ENCODE results near the gene SKIC8.

Gene SKIC8

GRCh38 chr15:78301828-78302227 is 2.4 kb upstream of the SKIC8 start:
- no peak overlapping the region for H3K9ac ChIP-seq (ENCODE audit: low read length)
- no peak for DNase-seq
- peaks cover 3% of the 10 kb centered on the region for H3K79me1 ChIP-seq (ENCODE audit: low read length)
- peaks cover 3% of the 10 kb centered on the region for H3K27me3 ChIP-seq (ENCODE audit: insufficient read depth, low read length)
- H2AK5ac ChIP-seq (ENCODE audit: low read length), result no peak overlapping the region
- H3K9me3 ChIP-seq (ENCODE audit: insufficient read depth, low read depth, low read length), result peaks cover 5% of the 10 kb centered on the region
- H2BK120ac ChIP-seq (ENCODE audit: insufficient read depth, low read length, poor library complexity), result no peak overlapping the region
- H2BK12ac ChIP-seq (ENCODE audit: low read length), result no peak overlapping the region
- H4K91ac ChIP-seq (ENCODE audit: low read depth, low read length), result no peak overlapping the region
- H3K79me2 ChIP-seq (ENCODE audit: control insufficient read depth, insufficient read depth, low read length, poor library complexity), result peaks cover 4% of the 10 kb centered on the region
- H4K12ac ChIP-seq (ENCODE audit: low read depth, low read length), result no peak overlapping the region
- no peak overlapping the region for H3K4me2 ChIP-seq (ENCODE audit: low read length)
- no peak overlapping the region for H3K27ac ChIP-seq (ENCODE audit: low read depth, low read length)
- no peak overlapping the region for H3K14ac ChIP-seq (ENCODE audit: low read length)
- no CpG with 5 or more reads among the region's 3 CpGs for WGBS (ENCODE audit: extremely low coverage, insufficient coverage, insufficient read length)
- peaks cover 3 to 4% of the 10 kb centered on the region in 2 experiments for H3K4me1 ChIP-seq (ENCODE audit: control insufficient read depth in 1 of 2, insufficient read depth in 2 of 2, low read length in 2 of 2)
- H3K23ac ChIP-seq (ENCODE audit: low read length), result no peak overlapping the region
- no peak overlapping the region for H3K4ac ChIP-seq (ENCODE audit: low read depth, low read length)
- H3K18ac ChIP-seq (ENCODE audit: low read length), result no peak overlapping the region
- no peak overlapping the region for H2BK5ac ChIP-seq (ENCODE audit: low read depth, low read length, poor library complexity)
- no peak overlapping the region for H3K4me3 ChIP-seq (ENCODE audit: low read depth, low read length)
- H4K8ac ChIP-seq (ENCODE audit: low read depth, low read length), result no peak overlapping the region
- H3K36me3 ChIP-seq (ENCODE audit: control insufficient read depth in 1 of 2, insufficient read depth in 2 of 2, low read length in 2 of 2), result no peaks in the 10 kb centered on the region
- H2AFZ ChIP-seq (ENCODE audit: insufficient read depth, low read length, poor library complexity), result no peak overlapping the region

DNA sequence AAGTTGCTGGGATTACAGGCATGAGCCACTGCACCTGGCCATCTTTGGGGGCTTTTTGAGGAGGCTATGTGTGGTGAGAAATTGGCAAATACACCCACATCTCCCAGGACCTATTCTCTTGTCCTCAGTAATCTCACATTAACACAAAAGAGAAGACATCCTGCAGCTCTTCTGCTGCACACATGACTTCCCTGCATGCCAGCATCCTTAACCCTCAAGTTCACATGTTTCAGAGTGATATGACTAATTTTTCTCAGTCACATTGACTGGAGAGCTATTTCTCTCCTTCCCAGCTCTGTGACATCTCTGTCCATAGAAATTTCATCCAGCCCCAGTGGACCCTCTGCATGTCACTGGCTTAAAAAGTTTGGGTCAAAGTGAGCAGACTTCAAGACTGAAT is 1.9 kb upstream of the SKIC8 start:
- H4K12ac ChIP-seq (ENCODE audit: low read depth, low read length), result no peak overlapping the region
- H3K18ac ChIP-seq (ENCODE audit: low read length), result no peak overlapping the region
- H3K9ac ChIP-seq (ENCODE audit: low read length), result no peak overlapping the region
- no peak overlapping the region for H2BK5ac ChIP-seq (ENCODE audit: low read depth, low read length, poor library complexity)
- no peaks in the 10 kb centered on the region for H3K36me3 ChIP-seq (ENCODE audit: control insufficient read depth in 1 of 2, insufficient read depth in 2 of 2, low read length in 2 of 2)
- peaks cover 5% of the 10 kb centered on the region for H3K9me3 ChIP-seq (ENCODE audit: insufficient read depth, low read depth, low read length)
- no peak overlapping the region for H3K4me2 ChIP-seq (ENCODE audit: low read length)
- H3K4me1 ChIP-seq (ENCODE audit: control insufficient read depth in 1 of 2, insufficient read depth in 2 of 2, low read length in 2 of 2), result peaks cover 3 to 4% of the 10 kb centered on the region in 2 experiments
- H3K27me3 ChIP-seq (ENCODE audit: insufficient read depth, low read length), result peaks cover 3% of the 10 kb centered on the region
- no peak overlapping the region for H2BK12ac ChIP-seq (ENCODE audit: low read length)
- no peak overlapping the region for H2AK5ac ChIP-seq (ENCODE audit: low read length)
- no peak overlapping the region for H3K23ac ChIP-seq (ENCODE audit: low read length)
- no peak overlapping the region for H4K91ac ChIP-seq (ENCODE audit: low read depth, low read length)
- H4K8ac ChIP-seq (ENCODE audit: low read depth, low read length), result no peak overlapping the region
- no peak overlapping the region for H2BK120ac ChIP-seq (ENCODE audit: insufficient read depth, low read length, poor library complexity)
- no peak overlapping the region for H3K4me3 ChIP-seq (ENCODE audit: low read depth, low read length)
- no peak overlapping the region for H3K27ac ChIP-seq (ENCODE audit: low read depth, low read length)
- H3K79me1 ChIP-seq (ENCODE audit: low read length), result peaks cover 3% of the 10 kb centered on the region
- H3K4ac ChIP-seq (ENCODE audit: low read depth, low read length), result no peak overlapping the region
- no peak overlapping the region for H2AFZ ChIP-seq (ENCODE audit: insufficient read depth, low read length, poor library complexity)
- no peak overlapping the region for H3K14ac ChIP-seq (ENCODE audit: low read length)
- DNase-seq, result no peak
- peaks cover 4% of the 10 kb centered on the region for H3K79me2 ChIP-seq (ENCODE audit: control insufficient read depth, insufficient read depth, low read length, poor library complexity)

- Histone ChIP-seq H3K79me2 (ENCODE audit: control insufficient read depth, insufficient read depth, low read length, poor library complexity) (no peaks in the 10 kb centered on the region), H3K18ac (ENCODE audit: low read length) (no peak overlapping the region), H4K91ac (ENCODE audit: low read depth, low read length) (no peak overlapping the region), H3K79me1 (ENCODE audit: low read length) (no peaks in the 10 kb centered on the region), H2BK5ac (ENCODE audit: low read depth, low read length, poor library complexity) (no peak overlapping the region), H3K36me3 (ENCODE audit: control insufficient read depth in 1 of 2, insufficient read depth in 2 of 2, low read length in 2 of 2) (peaks cover 2 to 21% of the 10 kb centered on the region in 2 experiments), H3K9me3 (ENCODE audit: insufficient read depth, low read depth, low read length) (peaks cover 2% of the 10 kb centered on the region), H3K23ac (ENCODE audit: low read length) (no peak overlapping the region), H2BK120ac (ENCODE audit: insufficient read depth, low read length, poor library complexity) (no peak overlapping the region), H4K8ac (ENCODE audit: low read depth, low read length) (no peak overlapping the region), H4K12ac (ENCODE audit: low read depth, low read length) (no peak overlapping the region), H2AFZ (ENCODE audit: insufficient read depth, low read length, poor library complexity) (no peak overlapping the region), H2BK12ac (ENCODE audit: low read length) (no peak overlapping the region), H3K4me2 (ENCODE audit: low read length) (no peak overlapping the region), H2AK5ac (ENCODE audit: low read length) (no peak overlapping the region), H3K27me3 (ENCODE audit: insufficient read depth, low read length) (no peaks in the 10 kb centered on the region), H3K4me1 (ENCODE audit: control insufficient read depth in 1 of 2, insufficient read depth in 2 of 2, low read length in 2 of 2) (no peaks in the 10 kb centered on the region), H3K27ac (ENCODE audit: low read depth, low read length) (no peak overlapping the region), H3K4me3 (ENCODE audit: low read depth, low read length) (no peak overlapping the region), H3K9ac (ENCODE audit: low read length) (no peak overlapping the region), H3K14ac (ENCODE audit: low read length) (no peak overlapping the region), H3K4ac (ENCODE audit: low read depth, low read length) (no peak overlapping the region)
- WGBS (ENCODE audit: extremely low coverage, insufficient coverage, insufficient read length), result no CpG with 5 or more reads among the region's 1 CpG
- DNase-seq, result no peak
These were observed 7.2 kb downstream of the SKIC8 start for GRCh38 chr15:78292219-78292618.

GRCh38 chr15:78291698-78292097 is 7.7 kb downstream of the SKIC8 start:
- Histone ChIP-seq H3K23ac (ENCODE audit: low read length) (no peak overlapping the region), H3K9me3 (ENCODE audit: insufficient read depth, low read depth, low read length) (peaks cover 2% of the 10 kb centered on the region), H2AFZ (ENCODE audit: insufficient read depth, low read length, poor library complexity) (no peak overlapping the region), H3K27ac (ENCODE audit: low read depth, low read length) (no peak overlapping the region), H3K14ac (ENCODE audit: low read length) (no peak overlapping the region), H2BK12ac (ENCODE audit: low read length) (no peak overlapping the region), H4K91ac (ENCODE audit: low read depth, low read length) (no peak overlapping the region), H3K4me2 (ENCODE audit: low read length) (no peak overlapping the region), H3K4me1 (ENCODE audit: control insufficient read depth in 1 of 2, insufficient read depth in 2 of 2, low read length in 2 of 2) (no peaks in the 10 kb centered on the region), H4K12ac (ENCODE audit: low read depth, low read length) (no peak overlapping the region), H3K79me1 (ENCODE audit: low read length) (no peaks in the 10 kb centered on the region), H3K27me3 (ENCODE audit: insufficient read depth, low read length) (no peaks in the 10 kb centered on the region), H2AK5ac (ENCODE audit: low read length) (no peak overlapping the region), H2BK5ac (ENCODE audit: low read depth, low read length, poor library complexity) (no peak overlapping the region), H3K4ac (ENCODE audit: low read depth, low read length) (no peak overlapping the region), H2BK120ac (ENCODE audit: insufficient read depth, low read length, poor library complexity) (no peak overlapping the region), H3K9ac (ENCODE audit: low read length) (no peak overlapping the region), H4K8ac (ENCODE audit: low read depth, low read length) (no peak overlapping the region), H3K79me2 (ENCODE audit: control insufficient read depth, insufficient read depth, low read length, poor library complexity) (no peaks in the 10 kb centered on the region), H3K4me3 (ENCODE audit: low read depth, low read length) (no peak overlapping the region), H3K36me3 (ENCODE audit: control insufficient read depth in 1 of 2, insufficient read depth in 2 of 2, low read length in 2 of 2) (peaks cover 2 to 21% of the 10 kb centered on the region in 2 experiments), H3K18ac (ENCODE audit: low read length) (no peak overlapping the region)
- WGBS (ENCODE audit: extremely low coverage, insufficient coverage, insufficient read length), result no CpG with 5 or more reads among the region's 2 CpGs
- peak; percentile 34 to 64 for DNase-seq

Measured in trophoblast cell (in vitro differentiated cells and primary cell).